ENCODE results near the gene RAPH1. TPM values are rescaled to one million over a fixed set of nuclear protein-coding genes. Genes with fewer than 3 reads are reported as not detected.

The RAPH1 gene
- total and polyA plus RNA-seq, 12 donors = 3.1 to 20.6 (median 15.9) TPM

GRCh38 chr2:203484266-203485112, 50.6 kb downstream of the RAPH1 start:
- intact Hi-C loops (cut with DNase I) = loop anchor here (1.0 to 10.0 kb wide), 15 partner anchors 48 to 428 kb away; no protein-coding TSS in a partner anchor

DNA sequence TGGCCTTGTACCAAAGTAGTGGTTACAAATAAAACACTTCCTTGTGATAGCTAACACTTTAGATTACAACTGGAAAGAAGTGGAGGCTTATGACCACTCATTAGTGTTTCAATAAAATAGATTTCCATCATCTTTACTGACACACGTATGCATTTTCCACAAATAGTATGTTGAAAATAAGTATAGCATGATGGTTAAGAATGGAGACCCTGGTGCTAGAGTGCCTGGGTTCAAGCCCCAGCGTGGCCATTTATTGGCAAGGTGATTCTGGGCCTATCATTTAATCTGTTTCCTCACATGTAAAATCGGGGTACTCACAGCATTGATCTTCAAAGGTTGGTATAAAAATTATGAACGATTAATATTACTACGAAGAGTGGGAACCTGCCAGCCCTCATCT, 54.5 kb downstream of the RAPH1 start:
- Histone ChIP-seq H3K4me3 (no peak overlapping the region), H3K36me3 (peaks cover 0 to 55% (median 0%) of the 10 kb centered on the region in 9 donors), H3K27ac (no peak overlapping the region), H3K27me3 (no peaks in the 10 kb centered on the region), H3K9me3 (no peaks in the 10 kb centered on the region), H3K4me1 (peaks cover 0 to 6% (median 0%) of the 10 kb centered on the region in 9 donors)
- TF ChIP-seq, protein P1, sequence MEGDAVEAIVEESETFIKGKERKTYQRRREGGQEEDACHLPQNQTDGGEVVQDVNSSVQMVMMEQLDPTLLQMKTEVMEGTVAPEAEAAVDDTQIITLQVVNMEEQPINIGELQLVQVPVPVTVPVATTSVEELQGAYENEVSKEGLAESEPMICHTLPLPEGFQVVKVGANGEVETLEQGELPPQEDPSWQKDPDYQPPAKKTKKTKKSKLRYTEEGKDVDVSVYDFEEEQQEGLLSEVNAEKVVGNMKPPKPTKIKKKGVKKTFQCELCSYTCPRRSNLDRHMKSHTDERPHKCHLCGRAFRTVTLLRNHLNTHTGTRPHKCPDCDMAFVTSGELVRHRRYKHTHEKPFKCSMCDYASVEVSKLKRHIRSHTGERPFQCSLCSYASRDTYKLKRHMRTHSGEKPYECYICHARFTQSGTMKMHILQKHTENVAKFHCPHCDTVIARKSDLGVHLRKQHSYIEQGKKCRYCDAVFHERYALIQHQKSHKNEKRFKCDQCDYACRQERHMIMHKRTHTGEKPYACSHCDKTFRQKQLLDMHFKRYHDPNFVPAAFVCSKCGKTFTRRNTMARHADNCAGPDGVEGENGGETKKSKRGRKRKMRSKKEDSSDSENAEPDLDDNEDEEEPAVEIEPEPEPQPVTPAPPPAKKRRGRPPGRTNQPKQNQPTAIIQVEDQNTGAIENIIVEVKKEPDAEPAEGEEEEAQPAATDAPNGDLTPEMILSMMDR (IDR thresholded peaks at IDR 0.05) = no peak
- WGBS, 2 donors = 87 to 90% methylated on average over 5 of the region's 5 CpGs
- intact Hi-C loops (cut with DNase I) = loop anchor here (5.0 to 10.0 kb wide), 7 partner anchors 172 to 432 kb away; no protein-coding TSS in a partner anchor
- no peak for ATAC-seq
- no peak for DNase-seq

More at GRCh38 chr2:203484266-203485112, 50.6 kb downstream of the RAPH1 start:
- TF ChIP-seq, protein P1 (IDR thresholded peaks at IDR 0.05) = peak; percentile 48 to 79 (median 70)
- WGBS, 2 donors = 78 to 84% methylated on average over 8 of the region's 8 CpGs
- no peak overlapping the region for H3K27ac ChIP-seq
- H3K4me1 ChIP-seq = peaks cover 0 to 6% (median 0%) of the 10 kb centered on the region in 9 donors
- H3K9me3 ChIP-seq = no peaks in the 10 kb centered on the region
- H3K27me3 ChIP-seq = no peaks in the 10 kb centered on the region
- H3K36me3 ChIP-seq = peaks cover 0 to 74% (median 6%) of the 10 kb centered on the region in 9 donors
- H3K4me3 ChIP-seq = no peak overlapping the region
- ATAC-seq = peak; percentile 71 to 91 (median 82)
- DNase-seq = peak in 1 of 2 donors; percentile 19

DNA sequence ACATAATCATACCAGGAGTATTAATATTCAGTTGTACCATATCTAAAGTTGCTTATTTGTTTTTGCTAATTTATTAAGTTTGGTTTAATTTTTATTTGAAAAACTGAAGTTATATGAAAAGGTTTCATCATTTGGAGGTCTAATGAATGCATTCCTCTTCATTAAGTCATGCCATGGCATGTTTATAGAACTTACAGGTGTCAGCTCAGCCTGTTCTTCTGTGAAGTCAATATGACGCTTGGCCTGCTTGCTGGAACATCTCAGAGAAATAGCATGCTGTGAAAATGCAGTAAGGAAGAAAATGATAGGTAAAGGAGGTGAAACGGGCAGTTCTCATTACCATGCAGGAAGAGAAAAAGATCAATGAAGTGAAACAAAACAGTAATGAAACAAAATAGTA, 58.2 kb downstream of the RAPH1 start:
- no peaks in the 10 kb centered on the region for H3K9me3 ChIP-seq
- 89% methylated on average over 2 of the region's 2 CpGs for WGBS, 2 donors
- TF ChIP-seq, protein P1 (IDR thresholded peaks at IDR 0.05) = no peak
- H3K36me3 ChIP-seq = peaks cover 0 to 44% (median 0%) of the 10 kb centered on the region in 9 donors
- no peak overlapping the region for H3K27ac ChIP-seq
- no peak overlapping the region for H3K4me3 ChIP-seq
- peaks cover 0 to 3% (median 0%) of the 10 kb centered on the region in 9 donors for H3K4me1 ChIP-seq
- H3K27me3 ChIP-seq = no peaks in the 10 kb centered on the region
- intact Hi-C loops (cut with DNase I) = no loop called here
- no peak for DNase-seq
- no peak for ATAC-seq

DNA sequence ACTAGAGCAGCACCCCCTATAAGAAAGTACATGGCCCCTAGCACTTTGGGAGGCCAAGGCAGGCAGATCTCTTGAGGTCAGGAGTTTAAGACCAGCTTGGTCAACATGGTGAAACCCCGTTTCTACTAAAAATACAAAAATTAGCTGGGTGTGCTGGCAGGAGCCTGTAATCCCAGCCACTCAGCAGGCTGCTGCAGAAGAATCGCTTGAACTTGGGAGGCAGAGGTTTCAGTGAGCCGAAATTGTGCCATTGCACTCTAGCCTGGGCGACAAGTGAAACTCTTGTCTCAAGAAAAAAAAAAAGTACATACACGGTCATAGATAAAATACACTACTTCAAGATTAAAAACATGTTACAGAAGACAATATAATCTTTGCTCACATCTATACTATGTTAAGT, 63.8 kb downstream of the RAPH1 start:
- no peak for ATAC-seq
- H3K27ac ChIP-seq = no peak overlapping the region
- peaks cover 0 to 12% (median 5%) of the 10 kb centered on the region in 9 donors for H3K4me1 ChIP-seq
- intact Hi-C loops (cut with DNase I) = no loop called here
- 87% methylated on average over 5 of the region's 5 CpGs for WGBS, 2 donors
- no peak for DNase-seq
- no peaks in the 10 kb centered on the region for H3K9me3 ChIP-seq
- TF ChIP-seq, protein P1 (IDR thresholded peaks at IDR 0.05) = no peak
- H3K36me3 ChIP-seq = peaks cover 0 to 32% (median 0%) of the 10 kb centered on the region in 9 donors
- no peaks in the 10 kb centered on the region for H3K27me3 ChIP-seq
- H3K4me3 ChIP-seq = no peak overlapping the region

Measured in heart right ventricle (tissue), 16 donors.